ENCODE measurements around the gene VIPR2. TPM values are rescaled to one million over a fixed set of nuclear protein-coding genes. Genes with fewer than 3 reads are reported as not detected.

The VIPR2 gene
- total RNA-seq, 4 donors from 2014 or later: 9.3 to 16.6 (median 12.1) TPM

DNA sequence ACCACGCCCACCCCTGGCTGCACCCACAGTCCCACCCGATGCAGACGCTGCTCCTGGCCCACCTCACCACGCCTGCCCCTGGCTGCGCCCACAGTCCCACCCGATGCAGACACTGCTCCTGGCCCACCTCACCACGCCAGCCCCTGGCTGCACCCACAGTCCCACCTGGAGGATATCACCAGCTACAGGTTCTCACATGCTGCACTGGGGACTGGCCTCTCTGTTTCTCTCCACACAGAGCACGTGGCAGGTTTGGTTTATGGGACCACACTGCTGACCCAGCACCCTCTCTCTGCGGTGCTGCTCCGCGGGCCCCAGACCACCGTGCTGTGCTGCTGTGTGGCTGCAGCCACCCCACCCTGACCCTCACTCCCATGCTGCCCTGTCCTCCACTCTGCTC, 120.9 kb downstream of the VIPR2 start:
- intact Hi-C loops (cut with DNase I): no loop called here
- H3K27ac ChIP-seq (replicated peaks in 1 of 4): no peak overlapping the region
- H3K4me3 ChIP-seq: no peak overlapping the region
- peaks cover 0 to 25% (median 2%) of the 10 kb centered on the region in 4 donors for H3K27me3 ChIP-seq
- no peaks in the 10 kb centered on the region for H3K36me3 ChIP-seq
- H3K9me3 ChIP-seq: no peaks in the 10 kb centered on the region
- WGBS: 89% methylated on average over 12 of the region's 12 CpGs
- H3K4me1 ChIP-seq: peaks cover 4 to 18% (median 9%) of the 10 kb centered on the region in 4 donors
- no peak for TF ChIP-seq POLR2AphosphoS5 (IDR thresholded peaks at IDR 0.05)
- no peak for TF ChIP-seq POLR2A (IDR thresholded peaks at IDR 0.05; ENCODE audit: low read depth)
- TF ChIP-seq EP300 (IDR thresholded peaks at IDR 0.05): no peak
- no peak for TF ChIP-seq CTCF (IDR thresholded peaks at IDR 0.05)
- DNase-seq (ENCODE audit: extremely low spot score): no peak

DNA sequence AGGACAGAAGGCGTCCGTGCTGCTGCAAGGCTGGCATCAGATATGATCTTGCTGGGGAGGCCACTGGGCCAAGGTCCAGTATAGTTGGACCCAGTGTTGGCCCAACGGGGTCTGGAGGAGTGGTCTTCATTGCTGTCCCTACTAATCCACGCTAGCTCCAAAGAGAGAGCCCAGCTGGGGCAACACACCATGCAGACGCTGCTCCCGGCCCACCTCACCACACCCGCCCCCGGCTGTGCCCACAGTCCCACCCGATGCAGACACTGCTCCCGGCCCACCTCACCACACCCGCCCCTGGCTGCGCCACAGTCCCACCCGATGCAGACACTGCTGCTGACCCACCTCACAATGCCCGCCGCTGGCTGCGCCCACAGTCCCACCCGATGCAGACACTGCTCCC, 121.5 kb downstream of the VIPR2 start:
- intact Hi-C loops (cut with DNase I): no loop called here
- no peaks in the 10 kb centered on the region for H3K9me3 ChIP-seq
- 95% methylated on average over 17 of the region's 17 CpGs for WGBS
- H3K4me1 ChIP-seq: peaks cover 4 to 18% (median 9%) of the 10 kb centered on the region in 4 donors
- TF ChIP-seq EP300 (IDR thresholded peaks at IDR 0.05): no peak
- no peak for TF ChIP-seq POLR2AphosphoS5 (IDR thresholded peaks at IDR 0.05)
- no peak for TF ChIP-seq CTCF (IDR thresholded peaks at IDR 0.05)
- TF ChIP-seq POLR2A (IDR thresholded peaks at IDR 0.05; ENCODE audit: low read depth): no peak
- no peaks in the 10 kb centered on the region for H3K36me3 ChIP-seq
- H3K4me3 ChIP-seq: no peak overlapping the region
- H3K27ac ChIP-seq (replicated peaks in 1 of 4): no peak overlapping the region
- no peak for DNase-seq (ENCODE audit: extremely low spot score)
- peaks cover 0 to 25% (median 2%) of the 10 kb centered on the region in 4 donors for H3K27me3 ChIP-seq

DNA sequence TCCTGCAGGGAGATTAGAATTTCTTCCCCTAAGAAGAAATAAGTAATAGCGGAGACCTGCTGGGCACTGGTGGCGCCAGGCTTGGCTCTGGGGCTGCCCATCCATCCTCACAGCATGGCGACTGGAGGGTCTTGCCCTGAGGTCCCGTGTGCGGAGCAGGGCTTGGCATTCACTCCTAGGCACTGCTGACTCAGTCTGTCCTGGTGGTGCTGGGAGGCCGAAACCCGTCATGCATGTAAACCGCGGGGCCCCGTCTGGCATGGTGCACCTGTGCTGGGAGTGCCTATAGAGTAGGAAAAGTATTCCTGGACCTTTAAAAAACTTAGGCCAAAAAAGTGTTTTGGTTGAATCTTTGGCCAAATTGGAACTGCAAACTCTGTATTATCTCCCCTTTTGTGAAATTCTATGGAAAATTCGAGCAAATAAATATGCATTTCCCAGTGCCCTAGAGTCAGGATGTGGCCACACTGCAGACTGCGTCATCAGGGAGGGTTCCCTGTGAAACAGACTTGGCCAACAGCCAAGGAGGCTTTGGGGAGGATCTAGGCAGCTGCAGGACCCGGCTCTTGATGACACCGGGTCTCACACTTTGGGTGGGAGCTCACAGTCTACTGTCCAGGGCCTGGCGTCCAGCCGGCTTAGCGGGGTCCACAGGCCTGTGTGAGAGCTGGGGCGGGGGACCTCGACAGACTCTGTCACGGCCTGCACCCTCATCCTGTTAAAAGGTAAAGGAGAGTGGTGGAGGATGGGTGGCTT, 122.3 kb downstream of the VIPR2 start:
- Histone ChIP-seq H3K36me3 (no peaks in the 10 kb centered on the region), H3K4me3 (no peak overlapping the region), H3K27me3 (peaks cover 0 to 19% (median 2%) of the 10 kb centered on the region in 4 donors), H3K4me1 (peaks cover 3 to 13% (median 7%) of the 10 kb centered on the region in 4 donors), H3K27ac (replicated peaks in 1 of 4) (no peak overlapping the region), H3K9me3 (no peaks in the 10 kb centered on the region)
- intact Hi-C loops (cut with DNase I): no loop called here
- no peak for DNase-seq (ENCODE audit: extremely low spot score)
- 83% methylated on average over 20 of the region's 20 CpGs for WGBS
- TF ChIP-seq POLR2A (IDR thresholded peaks at IDR 0.05; ENCODE audit: low read depth): no peak
- no peak for TF ChIP-seq POLR2AphosphoS5 (IDR thresholded peaks at IDR 0.05)
- no peak for TF ChIP-seq CTCF (IDR thresholded peaks at IDR 0.05)
- no peak for TF ChIP-seq EP300 (IDR thresholded peaks at IDR 0.05)

DNA sequence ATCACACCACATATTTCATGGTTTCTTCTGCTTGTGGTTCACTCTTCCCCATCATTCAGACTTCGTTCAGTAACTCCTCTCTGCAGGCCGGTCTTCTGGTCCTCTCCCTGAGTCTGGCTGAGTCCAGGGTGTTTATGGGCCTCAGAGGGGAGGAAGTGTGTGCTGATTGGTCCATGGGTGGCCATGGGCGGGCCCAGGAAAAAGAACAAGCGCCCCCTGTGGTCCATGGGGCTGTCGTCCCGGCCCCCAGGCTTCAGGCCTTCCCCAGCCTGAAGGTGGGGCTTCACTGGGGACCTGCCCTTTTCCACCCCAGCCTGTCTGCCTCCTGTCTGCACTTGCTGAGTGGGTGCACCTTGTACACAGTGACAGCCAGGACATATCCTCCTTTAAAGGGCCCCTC, 123.7 kb downstream of the VIPR2 start:
- 93% methylated on average over 2 of the region's 6 CpGs for WGBS
- no peak overlapping the region for H3K4me3 ChIP-seq
- H3K4me1 ChIP-seq: peaks cover 0 to 9% (median 7%) of the 10 kb centered on the region in 4 donors
- intact Hi-C loops (cut with DNase I): no loop called here
- peaks cover 0 to 15% (median 0%) of the 10 kb centered on the region in 4 donors for H3K27me3 ChIP-seq
- no peak for DNase-seq (ENCODE audit: extremely low spot score)
- H3K27ac ChIP-seq (replicated peaks in 1 of 4): no peak overlapping the region
- H3K9me3 ChIP-seq: no peaks in the 10 kb centered on the region
- TF ChIP-seq CTCF (IDR thresholded peaks at IDR 0.05): no peak
- no peak for TF ChIP-seq POLR2A (IDR thresholded peaks at IDR 0.05; ENCODE audit: low read depth)
- no peak for TF ChIP-seq EP300 (IDR thresholded peaks at IDR 0.05)
- no peak for TF ChIP-seq POLR2AphosphoS5 (IDR thresholded peaks at IDR 0.05)
- H3K36me3 ChIP-seq: no peaks in the 10 kb centered on the region
